Panc1 (cell line): ENCODE measurements around the gene KLHDC8A. TPM values are rescaled to one million over a fixed set of nuclear protein-coding genes. Genes with fewer than 3 reads are reported as not detected.

ENCODE experiments used
- ATAC-seq: fragments of 200-7000 bp; cut with Tn5 transposase; 2 replicates; pipeline ENCODE4 v1.9.1; 2020; ENCODE audit warnings: mild to moderate bottlenecking, moderate library complexity
- BruUV-seq: library from RNA; stranded (reverse); fragments of 400-500 nt; replicated peaks from 2 replicates; lab custom pipeline; 2021; lab: Mats Ljungman, UMichigan
- CTCF ChIA-PET: fragments of 300-600 bp; sonication (Branson Sonifier 250); formaldehyde crosslinking; loops from one replicate; lab custom pipeline; 2022; ENCODE audit warnings: antibody characterized with exemption; lab: Charles Lee
- POLR2A ChIA-PET: fragments of 300-600 bp; sonication (Branson Sonifier 250); formaldehyde crosslinking; loops from one replicate; lab custom pipeline; 2022; ENCODE audit warnings: antibody characterized with exemption; lab: Charles Lee
- DNase-seq: peaks from one replicate; pipeline ENCODE4 v3.0.0-alpha.2; 2010; ENCODE audit warnings: low read depth, low spot score
- H3K27ac ChIP-seq: 2 replicates; pipeline ENCODE4 v1.5.1; 2011; ENCODE audit warnings: mild to moderate bottlenecking, low read length, inconsistent platforms
- H3K27me3 ChIP-seq: fragments of 200-500 bp; sonication (Bioruptor generic); 2 replicates; pipeline ENCODE4 v1.6.0; 2014; ENCODE audit warnings: low read length, inconsistent platforms; ENCODE audit not compliant: control insufficient read depth, insufficient read depth
- H3K36me3 ChIP-seq: fragments of 200-500 bp; sonication (Bioruptor generic); 2 replicates; pipeline ENCODE4 v1.5.1; 2014; ENCODE audit warnings: inconsistent platforms, mild to moderate bottlenecking, low read length, moderate library complexity; ENCODE audit not compliant: control insufficient read depth, insufficient read depth
- H3K4me1 ChIP-seq: 2 replicates; pipeline ENCODE4 v1.5.1; 2011; ENCODE audit warnings: inconsistent platforms, mild to moderate bottlenecking, low read length, moderate library complexity; ENCODE audit not compliant: control insufficient read depth, insufficient read depth
- H3K4me3 ChIP-seq, 2 experiments: 2 replicates each; pipeline ENCODE4 v1.5.1; 2011 to 2012; ENCODE audit warnings: low read depth in 2 of 2, low read length in 2 of 2, mild to moderate bottlenecking in 2 of 2, inconsistent platforms in 1 of 2, moderate library complexity in 1 of 2
- H3K9me3 ChIP-seq: fragments of 200-500 bp; sonication (Bioruptor generic); 2 replicates; pipeline ENCODE4 v1.5.1; 2014; ENCODE audit warnings: low read depth, mild to moderate bottlenecking, inconsistent platforms, low read length, moderate library complexity; ENCODE audit not compliant: control insufficient read depth, insufficient read depth
- CTCF ChIP-seq: fragments of 450-650 bp; IDR thresholded peaks from 2 replicates; pipeline ENCODE4 v1.5.1; 2017; ENCODE audit warnings: mild to moderate bottlenecking
- POLR2AphosphoS5 ChIP-seq: IDR thresholded peaks from 2 replicates; pipeline ENCODE4 v1.6.1; 2012; ENCODE audit warnings: mild to moderate bottlenecking, low read depth, low read length, moderate library complexity
- REST ChIP-seq, 2 experiments: IDR thresholded peaks; 2 replicates each; pipeline ENCODE4 v1.6.1; 2011 to 2012; ENCODE audit warnings: low read depth in 2 of 2, control low read depth in 1 of 2, low read length in 1 of 2, mild to moderate bottlenecking in 1 of 2, moderate library complexity in 1 of 2; ENCODE audit not compliant: insufficient read depth in 1 of 2
- SIN3A ChIP-seq: IDR thresholded peaks from 2 replicates; pipeline ENCODE4 v1.6.1; 2012; ENCODE audit warnings: low read depth, mild to moderate bottlenecking, low read length, moderate library complexity, borderline replicate concordance; ENCODE audit not compliant: insufficient read depth
- TCF7L2 ChIP-seq: IDR thresholded peaks from 2 replicates; pipeline ENCODE4 v1.6.1; 2011; ENCODE audit warnings: mild to moderate bottlenecking, low read depth, low read length, inconsistent platforms
- in situ Hi-C: cut with HindIII; loops from 2 replicates; pipeline ENCODE4 v1.10.0; 2016; ENCODE audit warnings: low sequenced_read_pairs, low pct_unique_long_range_greater_than_20kb
- intact Hi-C: fragments of 100-400 bp; cut with micrococcal nuclease; formaldehyde crosslinking; loops from one replicate; pipeline ENCODE4 v1.10.0; 2022; ENCODE audit not compliant: unreplicated experiment
- total RNA-seq: library from RNA; stranded (reverse); gene quantifications from one replicate; pipeline ENCODE4 v1.2.1, GENCODE V29; 2021; ENCODE audit not compliant: unreplicated experiment

KLHDC8A gene
- total RNA-seq, 1 experiment from 2014 or later: 0.31 TPM

GRCh38 chr1:205346956-205347574, 9.7 kb downstream of the KLHDC8A start:
- no TSS peak for BruUV-seq
- H3K4me1 ChIP-seq: no peaks in the 10 kb centered on the region
- TF ChIP-seq CTCF: no peak
- no peak for TF ChIP-seq SIN3A
- TF ChIP-seq POLR2AphosphoS5: no peak
- no peak for TF ChIP-seq REST (IDR thresholded peaks at IDR 0.05; ENCODE audit: insufficient read depth in 1 of 2, low read depth in 2 of 2, low read length in 1 of 2)
- no peak for TF ChIP-seq TCF7L2
- no peak overlapping the region for H3K27ac ChIP-seq
- H3K36me3 ChIP-seq: no peaks in the 10 kb centered on the region
- peaks cover 10% of the 10 kb centered on the region for H3K27me3 ChIP-seq
- DNase-seq: no peak
- H3K4me3 ChIP-seq: no peak overlapping the region
- intact Hi-C loops: no loop called here
- ChIA-PET POLR2A (no interaction called here), CTCF (no interaction called here)
- no peak for ATAC-seq
- in situ Hi-C loops: no loop called here
- H3K9me3 ChIP-seq: no peaks in the 10 kb centered on the region

GRCh38 chr1:205345761-205346160, 11.0 kb downstream of the KLHDC8A start:
- in situ Hi-C loops (no loop called here), intact Hi-C loops (no loop called here)
- Histone ChIP-seq H3K36me3 (no peaks in the 10 kb centered on the region), H3K4me3 (no peak overlapping the region), H3K9me3 (no peaks in the 10 kb centered on the region), H3K27me3 (peaks cover 10% of the 10 kb centered on the region), H3K27ac (no peak overlapping the region), H3K4me1 (no peaks in the 10 kb centered on the region)
- no peak for TF ChIP-seq CTCF
- no peak for TF ChIP-seq TCF7L2
- TF ChIP-seq REST (IDR thresholded peaks at IDR 0.05; ENCODE audit: insufficient read depth in 1 of 2, low read depth in 2 of 2, low read length in 1 of 2): no peak
- TF ChIP-seq SIN3A: no peak
- no peak for TF ChIP-seq POLR2AphosphoS5
- DNase-seq (no peak), ATAC-seq (no peak)
- ChIA-PET CTCF (interaction anchor here (0.6 kb wide), 1 partner anchor 147 kb away, joined by 3 read pairs; no protein-coding TSS in a partner anchor), POLR2A (no interaction called here)
- no TSS peak for BruUV-seq
